Activated naive CD4-positive, alpha-beta T cell treated with anti-CD3 and anti-CD28 coated beads, Interleukin-2, amount 10 ng/mL, durations not matched to agents 7 days and 5 days (primary cell): ENCODE measurements around the gene CCDC126.
A peak's percentile ranks its signal among the peaks of the same experiment; 100 is the strongest.
"Not testable (repeated sequence)": the region's sequence is repeated elsewhere in the genome, so short reads cannot be mapped to it uniquely, and the experiment has no call there.

ENCODE experiments used
- CTCF ChIA-PET: fragments of 350-600 bp; sonication (Branson Sonifier 250); formaldehyde crosslinking; loops from one replicate; lab custom pipeline; 2021; ENCODE audit warnings: antibody characterized with exemption; lab: Charles Lee
- DNase-seq: peaks from one replicate; pipeline ENCODE4 v3.0.0-alpha.2; 2020
- H3K27ac Mint-ChIP-seq: one replicate; pipeline ENCODE4 v1.8.0; 2021; ENCODE audit warnings: mild to moderate bottlenecking, moderate library complexity, mixed read lengths
- H3K27me3 Mint-ChIP-seq: one replicate; pipeline ENCODE4 v1.8.0; 2021; ENCODE audit warnings: mild to moderate bottlenecking, mixed read lengths
- H3K36me3 Mint-ChIP-seq: one replicate; pipeline ENCODE4 v1.8.0; 2021; ENCODE audit warnings: mixed read lengths
- H3K4me1 Mint-ChIP-seq: one replicate; pipeline ENCODE4 v1.8.0; 2021; ENCODE audit warnings: mixed read lengths
- H3K4me3 Mint-ChIP-seq: one replicate; pipeline ENCODE4 v1.8.0; 2021; ENCODE audit warnings: mild to moderate bottlenecking, moderate library complexity, mixed read lengths
- H3K9me3 Mint-ChIP-seq: one replicate; pipeline ENCODE4 v1.8.0; 2021; ENCODE audit warnings: mixed read lengths

CCDC126 gene, protein sequence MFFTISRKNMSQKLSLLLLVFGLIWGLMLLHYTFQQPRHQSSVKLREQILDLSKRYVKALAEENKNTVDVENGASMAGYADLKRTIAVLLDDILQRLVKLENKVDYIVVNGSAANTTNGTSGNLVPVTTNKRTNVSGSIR

DNA sequence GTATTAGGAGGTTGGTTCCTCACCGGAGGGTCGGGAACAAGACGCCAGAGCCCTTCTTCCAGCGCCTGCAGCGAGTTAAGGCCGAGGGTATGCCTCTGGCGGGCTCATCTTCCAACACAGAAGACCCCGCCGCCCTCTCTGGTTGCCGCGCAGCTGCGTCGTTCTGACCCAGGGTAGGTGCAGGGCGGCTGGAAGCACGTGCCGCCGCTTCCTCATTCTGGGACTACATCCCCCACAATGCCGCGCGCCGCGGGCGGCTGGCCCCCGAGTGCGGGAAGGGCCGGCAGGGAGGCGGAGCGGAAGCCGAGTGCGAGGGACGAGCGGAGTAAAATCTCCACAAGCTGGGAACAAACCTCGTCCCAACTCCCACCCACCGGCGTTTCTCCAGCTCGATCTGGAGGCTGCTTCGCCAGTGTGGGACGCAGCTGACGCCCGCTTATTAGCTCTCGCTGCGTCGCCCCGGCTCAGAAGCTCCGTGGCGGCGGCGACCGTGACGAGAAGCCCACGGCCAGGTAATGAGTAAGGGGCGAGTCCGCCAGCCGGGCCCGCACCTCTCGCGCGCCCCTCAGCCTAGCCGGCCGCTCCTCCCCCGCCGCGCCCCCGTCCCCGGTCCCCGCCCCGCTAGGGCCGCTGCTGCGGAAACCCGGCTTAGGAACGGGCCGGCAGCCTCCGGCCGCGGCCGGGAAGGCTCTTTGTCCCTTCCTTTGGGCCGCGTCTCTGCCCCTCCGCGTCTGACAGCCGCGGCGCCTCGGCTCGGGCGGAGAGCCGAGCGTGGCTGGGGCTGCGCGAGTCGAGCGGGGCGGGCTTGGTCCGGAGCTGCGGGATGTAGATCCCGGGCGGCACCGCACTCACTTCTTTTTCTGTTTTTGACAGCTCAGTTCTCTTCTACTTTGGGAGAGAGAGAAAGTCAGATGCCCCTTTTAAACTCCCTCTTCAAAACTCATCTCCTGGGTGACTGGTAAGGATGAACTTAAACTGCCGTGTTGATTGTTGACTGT is at the start of gene CCDC126:
Gene CCDC126 (plus strand): TSS at position 289 of the 998 bp plus-strand sequence. CDS start 13,934 bp downstream, outside the sequence.
- H3K4me1 Mint-ChIP-seq, result peaks cover 44% of the 10 kb centered on the region
- CTCF ChIA-PET, result interaction anchor here (1.0 to 2.4 kb wide), 2 partner anchors 10 to 51 kb away, joined by 3 to 7 read pairs; no protein-coding TSS in a partner anchor

DNA sequence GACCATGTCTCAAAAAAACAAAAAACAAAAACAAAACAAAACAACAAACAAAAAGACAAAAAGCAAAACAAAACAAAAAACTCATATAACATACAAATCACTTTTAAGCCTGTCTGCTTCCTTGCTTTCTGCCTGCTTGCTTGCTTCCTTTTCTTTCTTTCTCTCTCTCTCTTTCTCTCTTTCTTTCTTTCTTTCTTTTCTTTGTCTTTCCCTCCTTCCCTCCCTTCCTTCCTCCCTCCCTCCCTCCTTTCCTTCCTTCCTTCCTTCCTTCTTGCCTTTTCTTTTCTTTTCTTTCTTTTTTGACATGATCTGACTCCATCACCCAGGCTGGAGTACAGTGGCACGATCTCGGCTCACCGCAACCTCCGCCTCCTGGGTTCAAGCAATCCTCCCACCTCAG is 49.5 kb upstream of the CCDC126 start:
- H3K4me1 Mint-ChIP-seq, result peaks cover 9% of the 10 kb centered on the region
- H3K27ac Mint-ChIP-seq, result no peak overlapping the region
- no peaks in the 10 kb centered on the region for H3K36me3 Mint-ChIP-seq
- DNase-seq, result no peak
- CTCF ChIA-PET, result interaction anchor here (0.6 to 5.1 kb wide), 8 partner anchors 133 to 1412 kb away, joined by 3 to 44 read pairs (median 4); partner anchors contain the start of gene FAM221A
- no peaks in the 10 kb centered on the region for H3K9me3 Mint-ChIP-seq
- H3K4me3 Mint-ChIP-seq, result no peak overlapping the region
- H3K27me3 Mint-ChIP-seq, result peaks cover 8% of the 10 kb centered on the region

More for the DNA sequence above, at the start of gene CCDC126:
- peak; percentile 86 for DNase-seq
- H3K27ac Mint-ChIP-seq, result peak within 1 kb of the TSS; percentile 30
- peaks cover 3% of the 10 kb centered on the region for H3K27me3 Mint-ChIP-seq
- peaks cover under 1% of the 10 kb centered on the region for H3K36me3 Mint-ChIP-seq
- H3K4me3 Mint-ChIP-seq, result peak within 1 kb of the TSS; percentile 79
- H3K9me3 Mint-ChIP-seq, result no peaks in the 10 kb centered on the region

DNA sequence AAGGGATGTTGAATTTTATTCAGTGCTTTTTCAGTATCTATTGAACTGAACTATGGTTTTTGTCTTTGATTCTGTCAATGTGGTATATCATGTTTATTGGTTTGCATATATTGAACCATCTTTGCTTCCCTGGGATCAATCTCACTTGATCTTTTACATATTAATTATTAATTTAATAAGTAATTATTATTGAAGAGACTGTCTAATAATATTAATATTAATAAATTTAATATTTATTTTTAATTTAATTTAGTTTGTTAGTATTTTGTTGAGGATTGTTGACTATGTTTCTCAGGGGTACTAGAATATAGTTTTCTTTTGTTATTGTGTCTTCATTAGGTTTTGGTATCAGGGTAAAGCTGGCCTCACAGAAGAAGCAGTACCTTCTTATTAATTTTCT is 38.9 kb upstream of the CCDC126 start:
- Mint-ChIP-seq H3K36me3 (no peaks in the 10 kb centered on the region), H3K4me3 (no peak overlapping the region), H3K4me1 (no peaks in the 10 kb centered on the region), H3K9me3 (no peaks in the 10 kb centered on the region), H3K27ac (no peak overlapping the region), H3K27me3 (peaks cover 11% of the 10 kb centered on the region)
- CTCF ChIA-PET, result interaction anchor here (1.1 kb wide), 1 partner anchor 12 kb away, joined by 3 read pairs; no protein-coding TSS in a partner anchor
- DNase-seq, result no peak

DNA sequence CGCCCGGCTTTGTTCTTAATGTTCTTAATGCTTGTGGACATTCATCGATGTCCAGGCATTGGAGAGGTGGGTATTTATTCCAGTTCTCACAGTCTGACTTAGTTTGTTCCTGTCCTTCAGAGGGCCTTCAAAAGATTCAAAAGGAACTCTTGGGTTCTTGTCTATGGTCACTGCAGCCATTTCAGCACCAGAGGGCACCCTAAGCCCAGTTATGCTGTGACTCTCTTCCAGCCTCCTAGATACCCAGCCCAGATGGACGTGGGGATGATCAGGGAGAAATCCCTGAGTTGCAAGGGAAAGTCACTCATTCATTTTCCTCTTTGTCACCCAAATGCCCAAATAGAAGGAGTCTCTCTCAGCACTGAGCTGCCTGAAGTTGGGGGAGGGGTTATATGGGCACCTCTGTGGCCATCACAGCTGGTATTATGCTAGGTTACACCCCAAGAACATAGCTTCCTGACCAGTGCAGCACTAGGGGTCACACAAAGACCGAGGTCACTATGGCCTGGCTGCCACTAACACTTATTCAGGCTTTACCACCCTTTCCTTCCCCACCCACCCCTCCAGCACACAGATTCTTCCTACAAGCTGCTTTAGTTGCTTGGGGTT is 26.5 kb upstream of the CCDC126 start:
- no peak overlapping the region for H3K4me3 Mint-ChIP-seq
- peak; percentile 79 for DNase-seq
- CTCF ChIA-PET, result interaction anchor here (0.7 to 2.9 kb wide), 11 partner anchors 11 to 147 kb away, joined by 3 to 18 read pairs (median 3); partner anchors contain the start of gene STK31
- no peaks in the 10 kb centered on the region for H3K4me1 Mint-ChIP-seq
- H3K27ac Mint-ChIP-seq, result no peak overlapping the region
- peaks cover 7% of the 10 kb centered on the region for H3K27me3 Mint-ChIP-seq
- no peaks in the 10 kb centered on the region for H3K36me3 Mint-ChIP-seq
- H3K9me3 Mint-ChIP-seq, result no peaks in the 10 kb centered on the region

DNA sequence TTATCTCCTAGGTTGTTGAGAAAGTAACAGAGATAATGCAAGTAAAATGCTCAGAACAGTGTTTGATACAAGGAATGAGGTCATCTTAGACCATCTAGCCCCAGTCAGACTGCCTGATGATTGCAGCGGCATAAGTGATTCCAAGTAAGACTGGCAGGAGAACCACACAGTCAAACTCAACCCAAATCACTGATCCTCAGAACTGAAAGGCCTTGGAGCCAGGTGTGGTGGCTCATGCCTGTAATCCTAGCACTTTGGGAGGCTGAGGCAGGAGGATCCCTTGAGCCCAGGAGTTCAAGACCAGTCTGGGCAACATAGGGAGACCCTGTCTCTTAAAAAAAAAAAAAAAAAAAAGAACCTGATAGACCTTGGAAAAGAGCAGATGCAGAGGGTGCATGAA is 15.2 kb upstream of the CCDC126 start:
- H3K4me1 Mint-ChIP-seq, H3K36me3 Mint-ChIP-seq, CTCF ChIA-PET, H3K9me3 Mint-ChIP-seq, H3K27ac Mint-ChIP-seq, DNase-seq, H3K4me3 Mint-ChIP-seq, H3K27me3 Mint-ChIP-seq: not testable (repeated sequence)

DNA sequence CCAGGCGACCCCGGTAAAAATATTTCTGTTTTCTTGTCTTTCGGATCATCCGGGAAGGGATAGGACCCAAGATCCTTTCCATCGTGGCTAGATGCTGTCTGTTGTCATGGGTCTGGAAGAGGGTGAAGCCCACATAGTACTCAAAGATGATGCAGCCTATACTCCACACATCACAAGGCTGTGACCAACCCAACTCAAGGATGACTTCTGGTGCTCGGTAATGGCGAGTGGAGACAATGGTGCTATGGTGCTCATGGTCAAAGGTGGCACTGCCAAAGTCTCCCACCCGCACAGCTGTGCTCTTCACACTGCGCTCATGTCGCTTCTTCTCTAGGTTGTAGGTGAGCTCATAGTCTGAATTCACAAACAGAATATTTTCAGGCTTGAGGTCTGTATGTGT is 11.9 kb upstream of the CCDC126 start:
- H3K4me3 Mint-ChIP-seq, H3K9me3 Mint-ChIP-seq, H3K36me3 Mint-ChIP-seq, H3K4me1 Mint-ChIP-seq, H3K27me3 Mint-ChIP-seq, DNase-seq, H3K27ac Mint-ChIP-seq: not testable (repeated sequence)
- CTCF ChIA-PET, result interaction anchor here (1.2 kb wide), 1 partner anchor 112 kb away, joined by 3 read pairs; no protein-coding TSS in a partner anchor

DNA sequence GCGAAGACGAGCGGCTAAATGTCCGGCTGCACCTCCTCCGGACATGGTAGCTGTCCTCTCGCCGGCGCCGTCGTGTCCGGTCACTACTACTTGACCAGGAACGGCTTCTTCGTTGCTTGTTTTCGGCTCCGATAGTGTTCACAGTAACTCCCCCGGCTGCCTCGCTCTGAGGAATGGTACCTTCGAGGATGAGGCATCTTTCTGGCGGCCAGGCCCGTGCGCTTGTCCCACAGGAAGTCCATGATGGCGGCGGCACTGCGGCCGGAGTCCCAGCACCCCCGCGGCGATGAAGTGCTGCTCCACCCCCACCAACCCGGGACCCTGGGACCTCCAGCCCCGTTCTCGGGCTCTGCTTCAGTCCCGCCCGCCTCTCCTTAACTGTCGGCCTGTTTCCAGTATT is 11.0 kb upstream of the CCDC126 start:
- no peaks in the 10 kb centered on the region for H3K36me3 Mint-ChIP-seq
- no peaks in the 10 kb centered on the region for H3K9me3 Mint-ChIP-seq
- H3K27ac Mint-ChIP-seq, result no peak overlapping the region
- H3K4me1 Mint-ChIP-seq, result no peaks in the 10 kb centered on the region
- H3K27me3 Mint-ChIP-seq, result no peaks in the 10 kb centered on the region
- no peak overlapping the region for H3K4me3 Mint-ChIP-seq
- DNase-seq, result no peak
- CTCF ChIA-PET, result interaction anchor here (1.2 kb wide), 1 partner anchor 111 kb away, joined by 3 read pairs; no protein-coding TSS in a partner anchor

DNA sequence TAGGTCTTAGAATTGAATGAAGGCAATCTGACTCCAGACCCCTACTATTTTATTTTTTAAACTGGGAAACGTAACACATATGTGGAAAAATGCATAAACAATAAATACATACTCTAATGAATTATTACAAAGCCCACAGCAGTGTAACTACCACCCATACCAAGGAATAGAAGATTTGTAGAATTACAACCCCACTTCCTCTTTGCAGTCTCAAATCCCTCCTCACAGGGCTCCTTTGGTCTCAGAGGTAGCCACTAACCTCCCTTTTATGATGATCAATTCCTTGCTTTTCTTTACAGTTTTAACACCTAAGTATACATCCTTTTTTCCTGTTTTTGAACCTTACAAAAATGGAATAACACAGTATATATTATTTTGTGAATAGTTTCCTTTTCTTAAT is 6.7 kb upstream of the CCDC126 start:
- no peaks in the 10 kb centered on the region for H3K9me3 Mint-ChIP-seq
- H3K4me1 Mint-ChIP-seq, result peaks cover 12% of the 10 kb centered on the region
- no peak overlapping the region for H3K4me3 Mint-ChIP-seq
- H3K27ac Mint-ChIP-seq, result no peak overlapping the region
- H3K27me3 Mint-ChIP-seq, result no peaks in the 10 kb centered on the region
- CTCF ChIA-PET, result interaction anchor here (1.1 kb wide), 1 partner anchor 21 kb away, joined by 3 read pairs; no protein-coding TSS in a partner anchor
- DNase-seq, result no peak
- no peaks in the 10 kb centered on the region for H3K36me3 Mint-ChIP-seq

DNA sequence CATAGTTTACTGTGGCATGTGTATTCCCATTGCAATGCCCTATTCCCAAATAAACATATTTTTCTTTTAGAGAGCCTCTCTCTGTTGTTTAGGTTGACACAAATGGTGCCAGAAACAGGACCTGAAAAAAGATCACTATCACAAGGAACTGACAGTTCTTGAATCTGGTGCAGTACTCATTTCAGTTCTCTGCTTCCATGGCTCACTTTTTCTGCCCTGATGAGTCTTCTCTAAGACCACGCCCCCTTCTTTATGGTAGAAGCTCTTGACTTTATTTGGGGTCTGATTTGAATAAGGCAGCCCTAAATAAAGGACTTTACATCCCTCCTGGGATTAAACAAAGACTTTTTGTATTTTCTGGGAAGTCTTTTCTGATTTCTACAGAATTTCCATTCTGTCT is 3.5 kb upstream of the CCDC126 start:
- DNase-seq, result no peak
- CTCF ChIA-PET, result no interaction called here
- Mint-ChIP-seq H3K36me3 (no peaks in the 10 kb centered on the region), H3K27me3 (peaks cover 3% of the 10 kb centered on the region), H3K4me3 (no peak overlapping the region), H3K27ac (no peak overlapping the region), H3K4me1 (peaks cover 34% of the 10 kb centered on the region), H3K9me3 (no peaks in the 10 kb centered on the region)

DNA sequence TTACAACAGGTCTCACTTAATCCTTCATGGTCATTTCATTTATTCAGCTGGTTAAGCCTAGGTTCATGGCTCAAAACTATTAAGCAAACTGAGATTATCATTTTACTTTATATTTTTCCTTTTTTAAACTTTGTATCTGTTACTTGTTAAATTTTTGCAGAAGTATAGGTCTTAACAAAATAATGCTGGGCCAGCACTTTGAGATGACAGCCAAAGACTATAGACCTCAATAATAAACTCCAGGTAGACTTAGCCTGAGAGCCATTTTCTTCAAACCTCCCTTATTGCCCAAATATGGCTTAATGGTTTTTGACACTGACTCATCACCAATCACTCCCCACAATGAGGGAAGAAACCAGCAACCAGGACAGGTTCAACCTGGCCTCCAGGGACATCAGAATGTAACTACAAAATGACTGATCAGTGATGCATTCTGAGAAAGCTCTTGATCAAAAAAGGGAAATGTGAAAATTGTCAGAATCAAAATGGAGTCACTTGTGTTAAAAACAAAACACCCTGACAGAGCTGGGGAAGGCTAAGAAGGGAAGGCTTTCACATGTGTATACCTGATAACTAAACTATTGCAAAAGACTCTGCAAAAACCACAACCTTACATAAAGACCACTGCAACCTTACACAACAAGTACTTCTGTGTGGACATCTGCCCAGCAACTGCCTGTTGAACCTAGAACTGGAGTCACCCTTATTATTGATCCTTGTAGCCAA is 2.1 kb upstream of the CCDC126 start:
- CTCF ChIA-PET, result interaction anchor here (1.2 kb wide), 1 partner anchor 119 kb away, joined by 3 read pairs; no protein-coding TSS in a partner anchor
- H3K4me1 Mint-ChIP-seq, result peaks cover 40% of the 10 kb centered on the region

DNA sequence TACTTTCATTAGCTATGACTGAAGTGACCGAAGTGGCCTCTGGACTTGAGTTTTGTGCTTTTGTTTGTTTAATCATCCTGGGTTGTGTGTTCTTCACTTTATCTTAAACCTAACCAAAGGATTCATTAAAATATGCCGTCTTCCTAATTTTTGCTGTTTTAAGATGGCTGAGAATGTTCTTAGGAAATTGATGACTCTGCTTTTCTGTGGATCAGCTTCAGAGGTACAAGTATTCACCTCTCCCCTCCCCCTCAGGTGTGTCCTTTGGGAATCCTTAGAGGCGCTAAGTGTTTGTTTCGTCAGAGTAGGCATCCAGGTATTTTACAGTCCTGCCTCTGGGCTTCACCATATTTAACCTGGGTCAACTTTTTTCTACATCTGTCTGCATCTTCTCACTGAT is 1.1 kb downstream of the CCDC126 start:
- Mint-ChIP-seq H3K4me1 (peaks cover 44% of the 10 kb centered on the region), H3K36me3 (peaks cover 4% of the 10 kb centered on the region), H3K9me3 (no peaks in the 10 kb centered on the region), H3K27ac (no peak overlapping the region), H3K4me3 (peak overlapping the region; percentile 79), H3K27me3 (peaks cover 3% of the 10 kb centered on the region)
- CTCF ChIA-PET, result interaction anchor here (1.0 to 2.4 kb wide), 3 partner anchors 9 to 123 kb away, joined by 3 to 7 read pairs (median 3); no protein-coding TSS in a partner anchor
- no peak for DNase-seq

More for the DNA sequence above, 2.1 kb upstream of the CCDC126 start:
- no peaks in the 10 kb centered on the region for H3K36me3 Mint-ChIP-seq
- peaks cover 3% of the 10 kb centered on the region for H3K27me3 Mint-ChIP-seq
- no peak overlapping the region for H3K27ac Mint-ChIP-seq
- H3K4me3 Mint-ChIP-seq, result no peak overlapping the region
- peak; percentile 24 for DNase-seq
- H3K9me3 Mint-ChIP-seq, result no peaks in the 10 kb centered on the region

DNA sequence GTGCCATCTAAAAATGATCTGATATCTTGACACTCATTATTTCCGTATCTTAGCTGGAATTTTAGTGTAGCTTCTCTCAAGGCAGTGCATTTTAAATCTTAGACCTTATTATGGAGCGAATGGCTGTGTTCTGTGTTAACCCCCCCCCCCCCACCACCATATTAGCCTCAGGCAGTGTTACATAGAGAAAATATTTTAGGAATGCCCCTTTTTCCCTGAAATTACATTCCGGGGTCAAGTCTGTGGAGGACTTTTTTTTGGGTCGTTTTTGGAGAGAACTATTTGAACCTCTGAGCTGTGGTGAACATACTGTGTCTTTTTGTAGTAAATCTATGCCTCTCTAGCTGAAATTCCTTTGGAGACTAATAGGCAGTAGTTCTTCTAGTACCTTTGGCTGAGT is 3.1 kb downstream of the CCDC126 start:
- H3K27ac Mint-ChIP-seq, result no peak overlapping the region
- no peaks in the 10 kb centered on the region for H3K9me3 Mint-ChIP-seq
- H3K4me1 Mint-ChIP-seq, result peaks cover 35% of the 10 kb centered on the region
- DNase-seq, result no peak
- peaks cover 3% of the 10 kb centered on the region for H3K27me3 Mint-ChIP-seq
- peaks cover 4% of the 10 kb centered on the region for H3K36me3 Mint-ChIP-seq
- no peak overlapping the region for H3K4me3 Mint-ChIP-seq
- CTCF ChIA-PET, result interaction anchor here (0.9 to 1.0 kb wide), 2 partner anchors 14 to 61 kb away, joined by 3 read pairs; no protein-coding TSS in a partner anchor

DNA sequence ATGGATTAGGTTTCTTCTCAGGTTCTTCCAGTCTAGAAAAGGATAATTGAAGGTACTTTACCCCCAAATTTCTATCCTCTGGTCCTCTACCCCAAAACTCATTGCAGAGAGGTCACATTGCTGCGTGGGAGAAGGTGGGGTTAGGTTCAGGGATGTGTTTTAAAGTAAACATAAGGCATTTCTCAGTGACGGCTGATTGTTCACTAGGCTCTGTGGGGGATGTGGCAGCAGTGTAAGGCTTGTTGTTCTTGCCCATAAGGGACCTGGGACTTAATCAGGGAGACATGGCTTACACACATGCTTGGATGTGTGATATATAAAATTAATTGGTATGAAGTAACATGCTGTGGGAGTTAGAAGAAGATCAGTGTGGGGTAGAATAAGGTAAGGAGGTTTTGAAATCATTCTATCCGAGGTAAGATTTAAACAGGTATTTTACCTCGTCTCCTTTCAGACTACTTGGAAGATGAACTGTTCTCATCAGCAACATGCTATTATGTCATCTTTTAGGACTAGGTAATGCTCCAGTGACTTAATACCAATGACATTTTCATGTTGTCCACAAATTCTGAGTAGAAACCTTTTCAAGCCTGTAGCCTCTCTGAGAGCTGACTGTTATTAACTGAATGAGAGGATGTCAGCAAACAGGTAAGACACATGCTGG is 6.6 kb downstream of the CCDC126 start:
- Mint-ChIP-seq H3K4me3 (no peak overlapping the region), H3K4me1 (peaks cover 10% of the 10 kb centered on the region), H3K36me3 (peaks cover 4% of the 10 kb centered on the region), H3K27ac (no peak overlapping the region), H3K9me3 (no peaks in the 10 kb centered on the region), H3K27me3 (no peaks in the 10 kb centered on the region)
- DNase-seq, result no peak
- CTCF ChIA-PET, result no interaction called here
